Osteoblast (primary cell): Measurements from ENCODE around the gene S100A5. TPM values are rescaled to one million over a fixed set of nuclear protein-coding genes. Genes with fewer than 3 reads are reported as not detected.

ENCODE experiments used
- DNase-seq: peaks from one replicate; pipeline ENCODE4 v3.0.0; 2011; ENCODE audit warnings: low spot score, mixed read lengths; ENCODE audit not compliant: insufficient read length; ENCODE audit errors: missing footprints
- H2AFZ ChIP-seq: 2 replicates; pipeline ENCODE4 v1.6.0; 2011; ENCODE audit warnings: mild to moderate bottlenecking, low read length
- H3K27ac ChIP-seq: 2 replicates; pipeline ENCODE4 v1.5.1; 2011; ENCODE audit warnings: mild to moderate bottlenecking, low read depth, low read length, moderate library complexity
- H3K27me3 ChIP-seq: 2 replicates; pipeline ENCODE4 v1.6.0; 2012; ENCODE audit warnings: mild to moderate bottlenecking, control low read depth, inconsistent platforms, low read length, moderate library complexity; ENCODE audit not compliant: insufficient read depth
- H3K36me3 ChIP-seq: 2 replicates; pipeline ENCODE4 v1.5.1; 2011; ENCODE audit warnings: mild to moderate bottlenecking, low read length, control low read depth, moderate library complexity; ENCODE audit not compliant: insufficient read depth
- H3K4me1 ChIP-seq: 2 replicates; pipeline ENCODE4 v1.5.1; 2011; ENCODE audit warnings: mild to moderate bottlenecking, low read length, control low read depth, moderate library complexity; ENCODE audit not compliant: insufficient read depth
- H3K4me2 ChIP-seq: 2 replicates; pipeline ENCODE4 v1.6.0; 2011; ENCODE audit warnings: mild to moderate bottlenecking, low read length; ENCODE audit not compliant: insufficient read depth
- H3K4me3 ChIP-seq: fragments of 200-600 bp; sonication (generic); 3 replicates; pipeline ENCODE4 v1.5.1; 2012; ENCODE audit warnings: mild to moderate bottlenecking, low read length, inconsistent platforms; ENCODE audit not compliant: insufficient read depth
- H3K79me2 ChIP-seq: 2 replicates; pipeline ENCODE4 v1.6.0; 2012; ENCODE audit warnings: mild to moderate bottlenecking, low read length, control low read depth, inconsistent platforms; ENCODE audit not compliant: insufficient read depth
- H3K9me3 ChIP-seq: 2 replicates; pipeline ENCODE4 v1.5.1; 2011; ENCODE audit warnings: low read depth, low read length, control low read depth
- H4K20me1 ChIP-seq: 2 replicates; pipeline ENCODE4 v1.6.0; 2012; ENCODE audit warnings: mild to moderate bottlenecking, low read length, control low read depth; ENCODE audit not compliant: insufficient read depth
- total RNA-seq: library from RNA; depleted of rRNA; stranded (reverse); fragments of >200 nt; gene quantifications from 2 replicates; pipeline ENCODE4 v1.2.3, GENCODE V29; 2012
- TF ChIP-seq, protein P1 (sequence below): IDR thresholded peaks from 2 replicates; pipeline ENCODE4 v1.5.1; 2011; ENCODE audit warnings: mild to moderate bottlenecking, low read depth, low read length, moderate library complexity; ENCODE audit errors: extremely low read depth

Gene S100A5
- total RNA-seq, 1 donor, result not detected

DNA sequence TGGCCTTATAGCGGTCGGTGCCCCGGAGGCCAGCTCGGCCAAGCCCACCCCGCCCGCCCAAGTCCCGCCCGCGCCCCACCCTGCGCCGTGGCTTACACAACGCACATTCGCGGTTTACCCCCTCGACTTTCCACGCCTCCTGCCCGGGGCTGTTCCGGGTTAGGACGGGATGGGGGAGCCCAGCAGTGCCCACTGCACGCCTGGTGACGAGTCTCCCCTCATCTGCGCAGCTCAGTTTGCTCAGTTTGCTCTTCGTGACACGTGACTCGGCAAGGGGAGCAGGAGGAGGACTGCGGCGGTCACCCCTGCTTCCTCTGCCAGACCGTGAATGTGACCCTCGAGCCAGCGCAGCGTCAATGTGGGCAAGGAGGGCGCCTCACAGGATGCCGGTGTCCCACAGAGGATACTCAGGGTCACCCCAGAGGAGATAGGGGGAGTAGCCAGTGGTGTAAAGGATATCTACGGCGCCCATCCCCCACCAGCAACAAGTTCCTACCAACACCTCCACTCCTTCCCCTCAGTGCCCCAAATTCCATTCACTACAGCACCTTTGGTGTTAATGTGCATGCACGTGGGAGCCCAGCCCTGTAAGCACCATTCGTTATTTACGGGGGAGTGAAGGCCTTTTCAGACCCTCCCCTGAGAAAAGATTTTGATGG lies 4.6 kb downstream of the S100A5 start:
- peaks cover 19% of the 10 kb centered on the region for H3K79me2 ChIP-seq
- peak overlapping the region; percentile 85 for H3K4me3 ChIP-seq
- no peaks in the 10 kb centered on the region for H3K9me3 ChIP-seq
- H3K27ac ChIP-seq, result peak overlapping the region; percentile 94
- peak overlapping the region; percentile 92 for H3K4me2 ChIP-seq
- peaks cover 8% of the 10 kb centered on the region for H4K20me1 ChIP-seq
- no peaks in the 10 kb centered on the region for H3K27me3 ChIP-seq
- H2AFZ ChIP-seq, result peak overlapping the region; percentile 93
- TF ChIP-seq, protein P1, sequence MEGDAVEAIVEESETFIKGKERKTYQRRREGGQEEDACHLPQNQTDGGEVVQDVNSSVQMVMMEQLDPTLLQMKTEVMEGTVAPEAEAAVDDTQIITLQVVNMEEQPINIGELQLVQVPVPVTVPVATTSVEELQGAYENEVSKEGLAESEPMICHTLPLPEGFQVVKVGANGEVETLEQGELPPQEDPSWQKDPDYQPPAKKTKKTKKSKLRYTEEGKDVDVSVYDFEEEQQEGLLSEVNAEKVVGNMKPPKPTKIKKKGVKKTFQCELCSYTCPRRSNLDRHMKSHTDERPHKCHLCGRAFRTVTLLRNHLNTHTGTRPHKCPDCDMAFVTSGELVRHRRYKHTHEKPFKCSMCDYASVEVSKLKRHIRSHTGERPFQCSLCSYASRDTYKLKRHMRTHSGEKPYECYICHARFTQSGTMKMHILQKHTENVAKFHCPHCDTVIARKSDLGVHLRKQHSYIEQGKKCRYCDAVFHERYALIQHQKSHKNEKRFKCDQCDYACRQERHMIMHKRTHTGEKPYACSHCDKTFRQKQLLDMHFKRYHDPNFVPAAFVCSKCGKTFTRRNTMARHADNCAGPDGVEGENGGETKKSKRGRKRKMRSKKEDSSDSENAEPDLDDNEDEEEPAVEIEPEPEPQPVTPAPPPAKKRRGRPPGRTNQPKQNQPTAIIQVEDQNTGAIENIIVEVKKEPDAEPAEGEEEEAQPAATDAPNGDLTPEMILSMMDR, result no peak
- peaks cover 39% of the 10 kb centered on the region for H3K4me1 ChIP-seq
- H3K36me3 ChIP-seq, result peaks cover 4% of the 10 kb centered on the region
- peak; percentile 94 for DNase-seq

DNA sequence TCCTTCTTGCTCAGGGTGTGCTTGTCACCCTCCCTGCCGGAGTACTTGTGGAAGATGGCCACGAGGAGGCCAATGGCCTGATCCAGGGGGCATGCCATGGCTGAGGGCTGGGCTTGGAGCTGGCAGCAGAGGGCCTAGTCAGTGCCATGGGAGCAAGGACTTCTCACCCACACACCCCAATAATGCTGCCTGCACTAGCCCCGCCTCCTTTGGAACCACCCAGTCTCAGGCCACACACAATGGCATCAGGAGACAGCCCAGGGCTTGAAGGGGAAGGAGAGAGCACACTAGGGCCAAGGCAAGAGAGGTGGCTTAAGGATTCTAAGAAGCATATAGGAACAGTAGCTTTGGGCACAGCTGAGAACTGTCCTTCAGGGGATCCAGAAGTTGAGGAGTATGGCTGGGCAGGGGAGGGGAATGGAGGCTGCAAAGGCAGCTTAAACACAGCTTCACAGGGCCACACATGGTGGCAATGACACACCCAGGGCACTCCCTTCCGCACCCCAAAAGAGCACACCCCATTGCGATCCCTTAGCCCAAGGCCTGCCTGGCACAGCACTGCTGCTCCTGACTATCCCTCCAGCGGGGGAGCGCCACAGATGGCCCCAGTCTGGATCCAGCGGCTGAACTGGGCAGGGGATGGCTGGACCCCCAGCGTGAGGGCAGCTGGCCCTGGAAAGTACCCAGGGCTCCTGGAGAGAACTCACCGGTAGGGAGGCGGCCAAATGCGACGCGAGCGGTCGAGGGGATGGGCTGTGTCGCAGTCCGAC lies 5.3 kb downstream of the S100A5 start, which contains the start of gene S100A6:
Gene S100A6 (minus strand): TSS at position 750 of the 770 bp plus-strand sequence. CDS start 652 bp downstream, at position 98.
- Histone ChIP-seq H3K4me1 (peaks cover 37% of the 10 kb centered on the region), H3K36me3 (peaks cover 4% of the 10 kb centered on the region), H3K27me3 (no peaks in the 10 kb centered on the region), H3K79me2 (peaks cover 19% of the 10 kb centered on the region), H3K4me3 (peak within 1 kb of the TSS; percentile 85), H3K4me2 (peak within 1 kb of the TSS; percentile 92), H2AFZ (peak within 1 kb of the TSS; percentile 93), H3K27ac (peak within 1 kb of the TSS; percentile 94), H4K20me1 (peaks cover 8% of the 10 kb centered on the region), H3K9me3 (no peaks in the 10 kb centered on the region)
- TF ChIP-seq, protein P1, result peak; percentile 21
- peak; percentile 87 for DNase-seq

DNA sequence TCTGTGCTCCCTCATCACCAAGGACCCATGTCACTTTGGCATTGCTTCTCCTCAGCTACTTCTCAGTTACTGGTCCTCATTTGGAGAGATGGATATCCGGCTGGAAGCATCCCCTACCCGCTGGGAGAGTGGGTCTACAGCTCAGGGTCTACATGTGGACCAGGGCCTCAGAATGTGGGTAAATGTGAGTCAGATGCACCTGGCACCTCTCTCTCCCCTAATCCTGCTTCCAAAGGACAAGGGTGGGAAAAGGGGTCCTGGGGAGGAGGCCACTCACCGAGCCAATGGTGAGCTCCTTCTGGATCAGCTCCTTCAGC lies 5.9 kb downstream of the S100A5 start:
- no peak overlapping the region for H2AFZ ChIP-seq
- H3K79me2 ChIP-seq, result peaks cover 19% of the 10 kb centered on the region
- H3K36me3 ChIP-seq, result peaks cover 4% of the 10 kb centered on the region
- H3K27ac ChIP-seq, result peak overlapping the region; percentile 94
- H3K4me2 ChIP-seq, result peak overlapping the region; percentile 92
- no peak for DNase-seq
- H3K27me3 ChIP-seq, result no peaks in the 10 kb centered on the region
- H3K9me3 ChIP-seq, result no peaks in the 10 kb centered on the region
- H4K20me1 ChIP-seq, result peaks cover 8% of the 10 kb centered on the region
- H3K4me1 ChIP-seq, result peaks cover 35% of the 10 kb centered on the region
- peak overlapping the region; percentile 85 for H3K4me3 ChIP-seq
- TF ChIP-seq, protein P1, result no peak
